Stomach (tissue), 4 donors: ENCODE results near the gene RAB19.

Experiments
- EP300 ChIP-seq: sonication (generic); formaldehyde crosslinking; IDR thresholded peaks from one replicate; pipeline ENCODE4 v1.6.1; 2017; ENCODE audit warnings: antibody characterized with exemption
- POLR2A ChIP-seq, 4 donors: fragments of 450-650 bp; IDR thresholded peaks; one replicate each; pipeline ENCODE4 v1.6.1; 2016; ENCODE audit warnings: antibody characterized with exemption in 4 of 4, control low read depth in 2 of 4, mild to moderate bottlenecking in 1 of 4, moderate library complexity in 1 of 4

GRCh38 chr7:140403878-140404564 lies at the start of gene RAB19:
- no peak for TF ChIP-seq EP300
- no peak for TF ChIP-seq POLR2A (IDR thresholded peaks at IDR 0.05)
